Measurements from ENCODE around the gene DENND6B.
A peak's percentile ranks its signal among the peaks of the same experiment; 100 is the strongest.

Gene DENND6B

GRCh38 chr22:50300620-50301257 is 26.1 kb downstream of the DENND6B start:
- Histone ChIP-seq H3K9ac (ENCODE audit: low read depth, low read length) (no peak overlapping the region), H3K4me3 (ENCODE audit: low read length) (peak overlapping the region; percentile 47; the same call in 1 of the 2 replicates), H3K9me3 (ENCODE audit: insufficient read depth, low read depth, low read length) (no peaks in the 10 kb centered on the region), H3K27me3 (ENCODE audit: insufficient read depth, low read length) (peaks cover 5% of the 10 kb centered on the region), H3K36me3 (ENCODE audit: insufficient read depth, low read length) (no peaks in the 10 kb centered on the region), H3K27ac (ENCODE audit: low read depth, low read length) (no peak overlapping the region), H3K4me1 (ENCODE audit: insufficient read depth, low read length) (peaks cover 6% of the 10 kb centered on the region; the same call in 1 of the 2 replicates)
- WGBS = 67% methylated on average over 14 of the region's 14 CpGs

- peak overlapping the region; percentile 47 for H3K4me3 ChIP-seq (ENCODE audit: low read length)
- peaks cover 5% of the 10 kb centered on the region for H3K27me3 ChIP-seq (ENCODE audit: insufficient read depth, low read length)
- WGBS = 3% methylated on average over 93 of the region's 93 CpGs
- no peaks in the 10 kb centered on the region for H3K9me3 ChIP-seq (ENCODE audit: insufficient read depth, low read depth, low read length)
- H3K36me3 ChIP-seq (ENCODE audit: insufficient read depth, low read length) = no peaks in the 10 kb centered on the region
- H3K27ac ChIP-seq (ENCODE audit: low read depth, low read length) = no peak overlapping the region
- peaks cover 5% of the 10 kb centered on the region; the same call in 1 of the 2 replicates for H3K4me1 ChIP-seq (ENCODE audit: insufficient read depth, low read length)
- peak overlapping the region; percentile 17 for H3K9ac ChIP-seq (ENCODE audit: low read depth, low read length)
Observed at GRCh38 chr22:50299785-50300619, 26.8 kb downstream of the DENND6B start.

DNA sequence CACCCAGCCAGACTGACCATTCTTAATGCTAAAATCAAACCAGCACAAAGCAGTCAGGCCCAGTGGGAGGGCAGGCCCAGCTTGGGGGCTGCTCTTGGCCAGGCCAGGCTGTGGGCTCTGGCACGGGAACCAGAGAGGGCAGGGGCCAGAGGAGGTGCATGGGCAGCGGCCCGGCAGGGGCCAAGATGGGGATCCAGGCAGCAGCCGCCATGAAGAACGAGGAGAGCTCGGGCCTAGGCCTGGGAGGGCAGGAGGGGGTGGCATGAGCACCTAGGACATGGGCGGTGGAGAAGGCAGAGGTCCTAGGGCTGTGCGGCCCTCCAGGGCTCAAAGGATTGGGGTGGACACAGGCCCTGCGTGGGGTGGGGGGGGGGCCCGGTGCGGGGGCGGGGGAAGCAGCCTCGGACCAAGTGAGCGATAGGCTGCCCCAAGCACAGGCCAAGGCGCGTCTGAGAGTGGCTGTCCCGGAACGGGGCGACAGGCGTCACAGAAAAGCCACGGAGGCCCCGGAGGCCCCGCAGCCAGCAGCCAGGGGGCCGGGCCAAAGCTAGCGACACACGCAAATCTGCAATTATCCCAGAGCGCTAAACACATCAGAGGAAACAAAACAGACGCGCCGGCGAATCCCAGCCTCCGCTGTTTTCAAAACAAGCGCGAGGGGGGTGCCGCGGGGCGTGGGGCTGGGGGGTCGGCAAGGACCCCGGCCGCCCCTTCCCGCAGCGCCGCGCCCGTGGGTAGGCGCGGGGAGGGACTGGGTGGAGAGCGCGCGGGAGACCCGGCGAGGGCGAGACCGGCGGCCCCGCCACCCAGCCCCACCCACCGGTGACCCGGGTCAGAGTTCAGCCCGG is 27.7 kb downstream of the DENND6B start:
- Histone ChIP-seq H3K4me3 (ENCODE audit: low read length) (peak overlapping the region; percentile 47), H3K9me3 (ENCODE audit: insufficient read depth, low read depth, low read length) (no peaks in the 10 kb centered on the region), H3K27ac (ENCODE audit: low read depth, low read length) (no peak overlapping the region), H3K36me3 (ENCODE audit: insufficient read depth, low read length) (no peaks in the 10 kb centered on the region), H3K9ac (ENCODE audit: low read depth, low read length) (0 out of 2 replicates have a peak overlapping the region, but pooled peaks have one; percentile 17), H3K4me1 (ENCODE audit: insufficient read depth, low read length) (peaks cover 8% of the 10 kb centered on the region), H3K27me3 (ENCODE audit: insufficient read depth, low read length) (peaks cover 5% of the 10 kb centered on the region)
- WGBS = 19% methylated on average over 57 of the region's 59 CpGs

- no peak overlapping the region for H3K4me3 ChIP-seq (ENCODE audit: low read length)
- peaks cover 5% of the 10 kb centered on the region for H3K27me3 ChIP-seq (ENCODE audit: insufficient read depth, low read length)
- WGBS = 81% methylated on average over 4 of the region's 4 CpGs
- H3K4me1 ChIP-seq (ENCODE audit: insufficient read depth, low read length) = peaks cover 10% of the 10 kb centered on the region
- no peak overlapping the region for H3K9ac ChIP-seq (ENCODE audit: low read depth, low read length)
- H3K9me3 ChIP-seq (ENCODE audit: insufficient read depth, low read depth, low read length) = no peaks in the 10 kb centered on the region
- no peaks in the 10 kb centered on the region for H3K36me3 ChIP-seq (ENCODE audit: insufficient read depth, low read length)
- H3K27ac ChIP-seq (ENCODE audit: low read depth, low read length) = no peak overlapping the region
Observed at GRCh38 chr22:50298266-50298637, 28.6 kb downstream of the DENND6B start.

DNA sequence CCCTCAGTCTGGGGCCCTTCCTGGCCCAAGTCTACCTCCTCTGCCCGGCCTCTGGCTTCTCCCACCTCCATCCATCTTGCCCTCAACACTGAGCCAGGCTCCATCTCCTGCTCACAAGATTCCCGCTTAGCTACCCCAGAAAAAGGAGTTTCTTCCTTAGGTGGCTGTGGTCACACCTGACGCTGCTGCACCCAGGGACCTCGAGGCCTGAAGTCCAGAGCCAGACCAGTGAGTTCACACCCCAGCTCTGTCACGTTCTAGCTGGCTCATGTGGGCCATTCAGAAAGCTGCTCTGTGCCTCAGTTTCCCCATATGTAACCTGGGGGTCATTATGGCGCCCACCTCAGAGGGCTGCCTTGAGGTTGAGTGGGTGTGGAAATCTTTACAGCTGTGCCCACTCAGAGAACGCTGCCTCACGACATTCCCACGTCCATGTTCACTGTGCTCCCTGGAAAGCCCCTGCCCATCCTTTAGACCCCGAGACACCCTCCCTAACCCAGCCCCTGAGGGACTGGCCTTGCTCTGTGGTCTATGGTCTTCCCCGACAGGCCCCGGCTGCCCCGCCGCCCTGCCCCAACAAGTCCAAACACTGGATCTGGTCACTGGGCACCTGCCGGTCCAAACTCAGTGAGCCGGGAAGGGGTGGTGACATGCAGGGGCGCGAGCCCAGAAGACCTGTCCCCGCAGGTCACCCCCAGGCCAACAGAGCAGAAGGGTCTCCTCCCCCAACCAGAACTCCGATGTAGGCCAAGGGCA is 29.1 kb downstream of the DENND6B start:
- no peak overlapping the region for H3K27ac ChIP-seq (ENCODE audit: low read depth, low read length)
- H3K36me3 ChIP-seq (ENCODE audit: insufficient read depth, low read length) = no peaks in the 10 kb centered on the region
- no peaks in the 10 kb centered on the region for H3K9me3 ChIP-seq (ENCODE audit: insufficient read depth, low read depth, low read length)
- H3K27me3 ChIP-seq (ENCODE audit: insufficient read depth, low read length) = peaks cover 5% of the 10 kb centered on the region
- H3K4me1 ChIP-seq (ENCODE audit: insufficient read depth, low read length) = peaks cover 15% of the 10 kb centered on the region
- no peak overlapping the region for H3K4me3 ChIP-seq (ENCODE audit: low read length)
- 92% methylated on average over 20 of the region's 20 CpGs for WGBS
- no peak overlapping the region for H3K9ac ChIP-seq (ENCODE audit: low read depth, low read length)

GRCh38 chr22:50296658-50297490 is 29.9 kb downstream of the DENND6B start:
- 92% methylated on average over 29 of the region's 29 CpGs for WGBS
- Histone ChIP-seq H3K9me3 (ENCODE audit: insufficient read depth, low read depth, low read length) (no peaks in the 10 kb centered on the region), H3K9ac (ENCODE audit: low read depth, low read length) (no peak overlapping the region), H3K27ac (ENCODE audit: low read depth, low read length) (no peak overlapping the region), H3K27me3 (ENCODE audit: insufficient read depth, low read length) (peaks cover 5% of the 10 kb centered on the region), H3K36me3 (ENCODE audit: insufficient read depth, low read length) (no peaks in the 10 kb centered on the region), H3K4me3 (ENCODE audit: low read length) (no peak overlapping the region), H3K4me1 (ENCODE audit: insufficient read depth, low read length) (peaks cover 18% of the 10 kb centered on the region)

GRCh38 chr22:50294319-50294656 is 32.5 kb downstream of the DENND6B start:
- H3K4me1 ChIP-seq (ENCODE audit: insufficient read depth, low read length) = peaks cover 18% of the 10 kb centered on the region

DNA sequence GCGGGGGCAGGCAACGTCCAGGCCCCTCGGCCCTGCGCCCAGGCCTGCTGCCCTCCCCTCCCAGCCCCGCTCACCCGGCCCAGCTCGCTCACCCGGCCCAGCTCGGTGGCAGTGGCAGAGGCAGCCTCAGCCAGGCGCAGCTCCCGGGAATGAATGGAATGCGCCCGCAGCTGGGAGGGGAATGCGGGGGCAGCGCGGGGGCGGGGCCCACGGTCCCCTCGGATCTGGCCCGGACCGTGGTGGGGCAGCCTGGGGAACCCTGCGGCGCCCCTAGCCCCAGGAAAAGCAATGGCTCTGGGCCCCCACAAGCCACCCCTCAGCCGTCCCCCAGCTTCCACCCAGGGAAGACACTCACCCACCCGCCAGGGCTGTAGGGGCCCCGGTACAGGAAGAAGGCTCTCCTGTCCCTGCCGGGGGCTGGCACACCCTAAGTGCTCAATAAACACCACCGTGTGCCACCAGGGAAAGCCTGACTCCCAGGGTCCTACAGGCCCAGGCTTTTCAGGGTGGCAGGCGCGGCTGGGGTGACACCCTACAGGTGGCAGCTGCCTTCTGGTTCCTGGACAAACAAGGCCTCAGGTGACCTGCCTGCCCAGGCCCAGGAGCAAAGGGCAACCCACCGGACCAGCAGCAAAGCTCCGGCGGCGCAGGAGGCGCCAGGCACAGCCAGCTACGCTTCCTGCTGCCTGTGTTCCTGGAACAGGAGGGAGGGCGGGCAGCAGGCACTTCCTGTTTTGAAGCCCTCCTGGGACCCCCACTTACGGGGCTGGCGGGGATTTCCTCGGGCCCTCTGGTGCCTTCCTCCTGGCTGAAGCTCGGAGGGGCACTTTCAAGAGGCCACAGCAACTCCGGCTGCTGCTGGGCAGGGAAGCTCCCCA is 33.1 kb downstream of the DENND6B start:
- H3K9me3 ChIP-seq (ENCODE audit: insufficient read depth, low read depth, low read length) = no peaks in the 10 kb centered on the region
- H3K4me3 ChIP-seq (ENCODE audit: low read length) = peak overlapping the region; percentile 27; the same call in 1 of the 2 replicates
- 28% methylated on average over 42 of the region's 42 CpGs for WGBS
- H3K27ac ChIP-seq (ENCODE audit: low read depth, low read length) = peak overlapping the region; percentile 93
- H3K27me3 ChIP-seq (ENCODE audit: insufficient read depth, low read length) = no peaks in the 10 kb centered on the region
- peaks cover 18% of the 10 kb centered on the region for H3K4me1 ChIP-seq (ENCODE audit: insufficient read depth, low read length)
- peak overlapping the region; percentile 69 for H3K9ac ChIP-seq (ENCODE audit: low read depth, low read length)
- peaks cover 17% of the 10 kb centered on the region for H3K36me3 ChIP-seq (ENCODE audit: insufficient read depth, low read length)

More at GRCh38 chr22:50294319-50294656, 32.5 kb downstream of the DENND6B start:
- peak overlapping the region; percentile 69 for H3K9ac ChIP-seq (ENCODE audit: low read depth, low read length)
- H3K27ac ChIP-seq (ENCODE audit: low read depth, low read length) = peak overlapping the region; percentile 93
- 84% methylated on average over 5 of the region's 5 CpGs for whole genome bisulfite sequencing
- H3K4me3 ChIP-seq (ENCODE audit: low read length) = no peak overlapping the region
- peaks cover 11% of the 10 kb centered on the region for H3K36me3 ChIP-seq (ENCODE audit: insufficient read depth, low read length)
- no peaks in the 10 kb centered on the region for H3K27me3 ChIP-seq (ENCODE audit: insufficient read depth, low read length)
- no peaks in the 10 kb centered on the region for H3K9me3 ChIP-seq (ENCODE audit: insufficient read depth, low read depth, low read length)

DNA sequence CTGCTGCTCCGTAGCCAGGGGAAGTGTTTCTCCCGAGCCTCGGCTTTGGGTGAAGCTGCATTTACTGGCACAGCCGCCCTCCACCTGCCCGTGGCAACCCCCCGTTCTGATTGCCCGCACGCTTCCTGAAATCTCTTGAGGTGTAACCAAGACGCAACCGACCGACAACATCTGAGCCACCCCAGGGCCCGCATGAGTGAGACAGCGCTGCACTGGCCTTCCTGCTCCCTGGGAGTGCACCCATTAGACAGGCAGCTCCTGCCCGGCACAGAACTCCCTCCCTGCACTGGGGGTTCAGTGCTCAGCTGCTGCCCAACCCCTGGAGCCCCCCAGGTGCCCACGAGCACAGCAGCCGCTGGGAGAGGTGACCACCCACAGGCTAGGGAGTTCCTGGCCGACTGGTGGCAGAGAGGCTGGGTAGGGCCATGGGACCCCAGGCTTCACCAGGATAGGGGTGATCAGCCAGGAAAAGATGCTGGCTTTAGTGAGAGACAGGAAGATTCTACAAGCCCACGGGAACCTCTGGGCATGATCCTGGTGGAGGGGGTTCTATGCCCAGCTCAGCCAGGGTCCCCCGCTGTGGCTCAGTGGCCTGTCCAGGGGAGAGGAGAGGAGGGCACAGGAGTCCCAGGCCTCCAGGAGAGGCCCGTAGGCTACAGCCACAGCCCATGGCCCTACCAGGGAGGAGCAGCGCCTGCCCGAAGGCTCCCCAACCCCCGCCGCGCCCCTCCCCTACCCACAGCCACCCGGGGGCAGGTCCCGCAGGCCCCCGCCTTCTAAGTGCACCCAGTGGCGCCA is 34.0 kb downstream of the DENND6B start:
- H3K9ac ChIP-seq (ENCODE audit: low read depth, low read length) = peak overlapping the region; percentile 69
- H3K36me3 ChIP-seq (ENCODE audit: insufficient read depth, low read length) = peaks cover 23% of the 10 kb centered on the region
- H3K4me1 ChIP-seq (ENCODE audit: insufficient read depth, low read length) = peaks cover 18% of the 10 kb centered on the region
- no peaks in the 10 kb centered on the region for H3K27me3 ChIP-seq (ENCODE audit: insufficient read depth, low read length)
- peak overlapping the region; percentile 93 for H3K27ac ChIP-seq (ENCODE audit: low read depth, low read length)
- WGBS = 65% methylated on average over 29 of the region's 29 CpGs
- H3K4me3 ChIP-seq (ENCODE audit: low read length) = peak overlapping the region; percentile 27; the same call in 1 of the 2 replicates
- no peaks in the 10 kb centered on the region for H3K9me3 ChIP-seq (ENCODE audit: insufficient read depth, low read depth, low read length)
